HG03521 (cell line): ENCODE data around the gene TLNRD1.
"Not testable (repeated sequence)": the region's sequence is repeated elsewhere in the genome, so short reads cannot be mapped to it uniquely, and the experiment has no call there.

Source experiments
- ATAC-seq: cut with Tn5 transposase; IDR thresholded peaks from one replicate; pipeline ENCODE4 v1.9.1; 2021; ENCODE audit warnings: mild to moderate bottlenecking, moderate library complexity; ENCODE audit not compliant: unreplicated experiment

Gene TLNRD1

GRCh38 chr15:81000624-81001151 lies at the start of gene TLNRD1:
TSS of gene TLNRD1 (plus strand) at chr15:81000923. CDS start at chr15:81002272, 1,349 bp downstream.
- ATAC-seq = peak; percentile 51

- ATAC-seq = no peak
Observed at GRCh38 chr15:80951941-80952340, 48.8 kb upstream of the TLNRD1 start.

- ATAC-seq = no peak
Observed at GRCh38 chr15:80953001-80953952, 47.4 kb upstream of the TLNRD1 start.

GRCh38 chr15:80953953-80954778 lies 46.6 kb upstream of the TLNRD1 start:
- ATAC-seq = no peak

- ATAC-seq = not testable (repeated sequence)
Observed at GRCh38 chr15:80955571-80956452, 44.9 kb upstream of the TLNRD1 start.

GRCh38 chr15:80957556-80957955 lies 43.2 kb upstream of the TLNRD1 start:
- no peak for ATAC-seq

GRCh38 chr15:80957976-80958375 lies 42.7 kb upstream of the TLNRD1 start:
- no peak for ATAC-seq

- ATAC-seq = no peak
Observed at GRCh38 chr15:80958818-80959495, 41.8 kb upstream of the TLNRD1 start.

GRCh38 chr15:80965454-80965853 lies 35.3 kb upstream of the TLNRD1 start:
- ATAC-seq = not testable (repeated sequence)

- no peak for ATAC-seq
Observed at GRCh38 chr15:80966431-80967197, 34.1 kb upstream of the TLNRD1 start.

- ATAC-seq = no peak
Observed at GRCh38 chr15:80967451-80967850, 33.3 kb upstream of the TLNRD1 start.

GRCh38 chr15:80967991-80968510 lies 32.7 kb upstream of the TLNRD1 start:
- ATAC-seq = no peak

- no peak for ATAC-seq
Observed at GRCh38 chr15:80969316-80969715, 31.4 kb upstream of the TLNRD1 start.

- no peak for ATAC-seq
Observed at GRCh38 chr15:80970018-80970657, 30.6 kb upstream of the TLNRD1 start.

GRCh38 chr15:80970658-80971057 lies 30.1 kb upstream of the TLNRD1 start:
- no peak for ATAC-seq

GRCh38 chr15:80971143-80971542 lies 29.6 kb upstream of the TLNRD1 start:
- no peak for ATAC-seq

GRCh38 chr15:80972276-80972675 lies 28.4 kb upstream of the TLNRD1 start:
- ATAC-seq = no peak

- ATAC-seq = no peak
Observed at GRCh38 chr15:80974914-80975313, 25.8 kb upstream of the TLNRD1 start.
